Skeletal muscle tissue (tissue), 4 donors: ENCODE results near the gene MB21D2. TPM values are rescaled to one million over a fixed set of nuclear protein-coding genes. Genes with fewer than 3 reads are reported as not detected.

ENCODE experiments used
- H3K27ac ChIP-seq: one replicate; pipeline ENCODE4 v1.7.0; 2013; ENCODE audit warnings: mild to moderate bottlenecking, low read depth, low read length, inconsistent platforms
- H3K27me3 ChIP-seq, 3 donors: one replicate each; pipeline ENCODE4 v1.7.0; 2013; ENCODE audit warnings: low read length in 3 of 3; ENCODE audit not compliant: control insufficient read depth in 3 of 3, insufficient read depth in 3 of 3
- H3K36me3 ChIP-seq, 3 donors: one replicate each; pipeline ENCODE4 v1.7.0; 2013; ENCODE audit warnings: low read length in 3 of 3; ENCODE audit not compliant: control insufficient read depth in 3 of 3, insufficient read depth in 3 of 3
- H3K4me1 ChIP-seq, 3 donors: one replicate each; pipeline ENCODE4 v1.7.0; 2013; ENCODE audit warnings: low read length in 3 of 3, mild to moderate bottlenecking in 3 of 3; ENCODE audit not compliant: control insufficient read depth in 3 of 3, insufficient read depth in 3 of 3
- H3K4me3 ChIP-seq, 3 donors: one replicate each; pipeline ENCODE4 v1.7.0; 2013; ENCODE audit warnings: low read length in 3 of 3
- H3K9ac ChIP-seq, 3 donors: one replicate each; pipeline ENCODE4 v1.7.0; 2013; ENCODE audit warnings: low read length in 3 of 3, mild to moderate bottlenecking in 3 of 3, moderate library complexity in 2 of 3, low read depth in 1 of 3
- H3K9me3 ChIP-seq, 3 donors: one replicate each; pipeline ENCODE4 v1.7.0; 2013; ENCODE audit warnings: low read length in 3 of 3; ENCODE audit not compliant: control insufficient read depth in 3 of 3
- total RNA-seq: library from RNA; depleted of rRNA; stranded (reverse); fragments of >200 nt; gene quantifications from one replicate; pipeline ENCODE4 v1.2.3, GENCODE V29; 2014
- donor health status: Osteomylitis.

The MB21D2 gene
- total RNA-seq, 1 donor from 2014 or later = 24.0 TPM

DNA sequence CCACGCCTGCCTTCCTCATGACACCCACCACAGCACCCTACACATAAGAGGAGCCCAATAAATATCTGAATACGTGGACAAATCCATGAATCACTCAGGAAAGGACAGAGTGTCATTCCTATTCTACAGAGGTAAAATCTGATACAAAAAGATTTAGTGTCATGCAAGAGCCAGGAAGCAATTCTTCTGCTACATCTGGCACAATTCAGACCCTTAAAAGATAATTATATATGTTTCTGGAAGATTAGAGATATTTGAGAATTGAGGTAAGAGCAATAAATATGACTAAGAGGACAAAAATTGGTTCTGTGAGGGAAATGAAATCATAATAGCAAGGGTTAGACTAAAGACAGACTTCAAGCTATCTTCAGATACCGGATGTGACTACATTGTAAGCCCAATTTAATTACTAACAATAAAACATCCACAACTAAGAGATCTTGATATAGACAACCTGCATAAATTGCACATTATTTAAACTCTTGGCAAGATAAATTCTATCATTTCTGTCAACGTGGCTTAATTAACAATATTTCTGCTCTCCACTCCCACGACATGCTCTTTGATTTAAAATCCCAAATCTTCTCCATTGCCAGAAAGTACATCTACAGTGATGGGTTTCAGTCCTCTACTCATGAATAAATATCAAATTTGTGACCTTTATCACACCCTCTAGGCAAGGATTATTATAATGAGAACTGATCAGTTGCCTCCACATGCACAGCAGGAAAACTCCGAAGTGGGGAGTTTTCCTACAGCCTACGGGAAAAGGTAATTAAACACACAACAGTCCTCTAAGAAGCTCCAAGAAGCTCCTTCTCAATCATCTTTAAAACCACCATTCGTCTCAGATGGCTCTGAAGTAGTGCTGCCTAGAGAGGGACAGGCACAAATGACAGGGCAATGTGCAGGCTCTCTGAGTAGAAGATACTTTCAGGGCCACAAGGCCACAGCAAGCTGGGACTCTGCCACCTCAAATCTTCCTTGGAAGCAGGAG, 32.6 kb downstream of the MB21D2 start:
- no peak overlapping the region for H3K4me3 ChIP-seq
- H3K4me1 ChIP-seq = peaks cover 0 to 9% (median 5%) of the 10 kb centered on the region in 3 donors
- no peak overlapping the region for H3K9ac ChIP-seq

DNA sequence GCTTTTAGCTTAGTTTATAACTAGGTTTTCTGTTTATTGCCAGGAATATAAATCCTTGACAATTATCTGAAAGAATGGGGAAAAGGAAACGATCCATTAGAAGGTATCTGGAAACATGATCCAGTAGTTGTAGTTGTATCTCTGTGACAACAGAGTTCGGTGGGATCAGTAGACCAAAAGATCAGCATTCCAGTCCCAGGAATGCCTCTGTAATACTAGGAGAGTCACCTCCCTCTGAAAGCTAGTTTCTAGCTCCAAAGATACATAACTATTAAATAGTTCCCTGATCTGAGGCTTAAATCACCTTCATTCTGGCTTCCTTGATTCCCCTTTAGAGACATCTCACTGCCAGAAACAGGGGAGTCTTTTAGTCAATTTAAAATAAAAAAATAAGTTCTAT, 34.1 kb downstream of the MB21D2 start:
- no peaks in the 10 kb centered on the region for H3K36me3 ChIP-seq
- H3K4me3 ChIP-seq = no peak overlapping the region
- H3K27me3 ChIP-seq = no peaks in the 10 kb centered on the region
- no peak overlapping the region for H3K27ac ChIP-seq
- no peaks in the 10 kb centered on the region for H3K9me3 ChIP-seq
- no peak overlapping the region for H3K9ac ChIP-seq
- H3K4me1 ChIP-seq = peaks cover 0 to 7% (median 4%) of the 10 kb centered on the region in 3 donors

More for the DNA sequence above, 32.6 kb downstream of the MB21D2 start:
- no peaks in the 10 kb centered on the region for H3K36me3 ChIP-seq
- H3K27ac ChIP-seq = no peak overlapping the region
- H3K9me3 ChIP-seq = no peaks in the 10 kb centered on the region
- no peaks in the 10 kb centered on the region for H3K27me3 ChIP-seq

DNA sequence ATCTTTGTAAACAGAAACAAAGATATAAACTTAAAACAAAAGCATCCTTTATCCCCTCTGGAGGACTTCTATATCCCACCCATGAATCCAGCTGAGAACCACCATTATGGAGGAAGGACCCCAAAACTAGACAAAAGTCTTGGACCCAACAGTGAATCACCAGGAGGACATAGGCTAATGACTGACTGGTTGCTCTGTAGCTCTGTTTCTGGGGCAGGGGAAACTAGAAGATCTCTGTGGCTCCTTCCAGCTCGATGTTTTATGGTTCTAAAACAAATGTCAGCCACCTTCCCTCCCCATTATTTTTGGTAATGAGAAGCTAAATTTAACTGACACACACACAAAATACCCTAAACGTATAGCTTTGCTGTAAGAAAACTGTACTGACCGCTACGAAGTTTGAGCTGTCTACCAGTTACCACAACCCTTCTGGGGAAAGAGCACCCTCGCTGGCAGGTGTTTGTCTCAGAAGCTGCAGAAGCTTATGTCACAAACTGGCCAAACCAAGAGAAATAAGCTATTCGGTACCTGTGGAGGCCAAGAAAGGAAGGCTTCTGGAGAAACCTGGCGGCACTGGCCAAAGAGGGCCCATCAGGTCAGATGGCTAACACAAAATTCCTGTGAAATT, 36.4 kb downstream of the MB21D2 start:
- no peak overlapping the region for H3K4me3 ChIP-seq
- peaks cover 0 to 7% (median 4%) of the 10 kb centered on the region in 3 donors for H3K4me1 ChIP-seq
- H3K27ac ChIP-seq = no peak overlapping the region
- H3K9ac ChIP-seq = no peak overlapping the region
- no peaks in the 10 kb centered on the region for H3K27me3 ChIP-seq
- H3K36me3 ChIP-seq = no peaks in the 10 kb centered on the region
- H3K9me3 ChIP-seq = no peaks in the 10 kb centered on the region

DNA sequence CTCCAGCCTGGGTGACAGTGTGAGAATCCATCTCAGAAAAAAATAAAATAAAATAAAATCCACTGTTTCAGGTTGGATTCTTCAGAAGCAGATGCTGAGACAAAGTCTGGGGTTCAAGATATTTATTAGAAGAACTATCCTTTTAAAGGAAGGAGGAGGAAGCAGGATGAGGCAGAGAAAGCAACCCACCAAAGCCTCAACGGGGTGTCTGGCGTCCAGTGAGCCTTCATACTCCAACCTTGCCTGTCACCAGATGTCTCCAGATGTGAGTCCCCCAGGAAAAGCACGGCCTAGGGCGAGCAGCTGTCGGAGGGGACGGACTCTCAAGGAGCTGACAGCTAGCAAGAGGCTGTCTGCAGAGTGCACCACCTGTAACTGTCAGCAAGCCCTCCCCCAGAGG, 37.3 kb downstream of the MB21D2 start:
- H3K36me3 ChIP-seq = no peaks in the 10 kb centered on the region
- no peak overlapping the region for H3K9ac ChIP-seq
- H3K9me3 ChIP-seq = no peaks in the 10 kb centered on the region
- H3K4me1 ChIP-seq = peaks cover 0 to 7% (median 4%) of the 10 kb centered on the region in 3 donors
- no peaks in the 10 kb centered on the region for H3K27me3 ChIP-seq
- no peak overlapping the region for H3K27ac ChIP-seq
- H3K4me3 ChIP-seq = no peak overlapping the region

DNA sequence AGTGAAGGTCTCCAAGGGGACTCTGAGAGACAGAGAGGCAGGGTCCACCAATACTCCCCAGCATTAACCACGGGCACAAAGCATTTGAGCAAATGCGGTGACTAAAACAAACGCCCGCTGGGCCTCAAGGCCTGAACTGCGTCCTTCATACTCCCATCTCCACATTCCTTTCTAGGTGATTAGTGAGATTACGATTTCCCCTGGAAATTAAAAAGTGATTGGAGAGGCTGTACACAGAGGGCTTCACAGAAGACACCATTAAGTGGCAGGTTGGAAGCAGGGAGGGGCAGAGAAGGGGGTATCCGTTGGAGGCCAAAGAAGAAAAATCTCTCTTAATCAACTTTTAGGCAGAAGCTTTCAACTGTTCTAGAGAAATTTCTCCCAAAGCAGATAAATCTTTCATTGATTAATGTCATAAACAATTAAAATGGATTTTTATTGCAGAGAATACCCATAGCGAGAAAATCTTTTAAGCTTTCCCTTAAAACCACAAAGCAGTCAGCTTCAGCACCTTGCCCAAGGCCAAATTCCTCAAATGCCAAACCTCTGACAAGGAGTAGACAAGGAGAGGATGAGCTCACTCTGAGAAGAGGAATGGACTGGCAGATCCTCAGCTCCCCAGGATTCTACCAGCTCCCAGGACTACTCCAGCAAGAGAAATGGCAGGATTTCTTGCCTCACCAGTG, 38.2 kb downstream of the MB21D2 start:
- no peaks in the 10 kb centered on the region for H3K9me3 ChIP-seq
- peak overlapping the region in 1 of 3 donors; percentile 3 for H3K9ac ChIP-seq
- no peaks in the 10 kb centered on the region for H3K27me3 ChIP-seq
- no peak overlapping the region for H3K4me3 ChIP-seq
- peaks cover 0 to 7% (median 4%) of the 10 kb centered on the region in 3 donors for H3K4me1 ChIP-seq
- no peaks in the 10 kb centered on the region for H3K36me3 ChIP-seq
- no peak overlapping the region for H3K27ac ChIP-seq

DNA sequence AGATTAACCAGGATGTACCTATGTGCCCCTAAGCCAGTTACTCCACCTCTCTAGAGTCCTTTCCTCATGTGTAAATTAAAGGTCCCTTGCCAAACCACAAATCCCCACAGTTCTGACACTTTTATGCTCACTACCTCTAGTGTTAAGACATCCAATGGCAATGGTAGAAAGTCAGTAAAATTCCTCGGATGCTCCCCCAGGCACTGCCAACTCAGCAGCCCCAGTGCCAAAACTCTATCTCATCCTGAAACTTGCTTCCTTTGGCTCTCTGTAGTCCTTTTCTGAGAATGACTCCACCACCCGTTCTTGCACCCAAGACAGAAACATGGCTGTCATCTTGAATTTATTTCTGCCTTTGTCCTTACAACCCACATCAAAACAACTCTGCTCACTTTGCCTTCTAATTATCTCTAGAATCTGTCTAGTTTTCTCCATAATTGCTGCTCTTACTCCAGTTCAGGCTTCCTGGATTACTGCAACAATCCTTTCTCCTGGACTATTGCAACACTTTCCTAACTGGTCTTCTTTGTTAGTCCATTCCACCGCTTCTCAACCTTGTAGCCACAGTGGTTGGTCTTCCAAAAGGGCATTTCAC, 41.6 kb downstream of the MB21D2 start:
- Histone ChIP-seq H3K9me3 (no peaks in the 10 kb centered on the region), H3K36me3 (no peaks in the 10 kb centered on the region), H3K4me3 (no peak overlapping the region), H3K4me1 (peaks cover 0 to 4% (median 4%) of the 10 kb centered on the region in 3 donors), H3K9ac (no peak overlapping the region), H3K27me3 (no peaks in the 10 kb centered on the region), H3K27ac (no peak overlapping the region)

DNA sequence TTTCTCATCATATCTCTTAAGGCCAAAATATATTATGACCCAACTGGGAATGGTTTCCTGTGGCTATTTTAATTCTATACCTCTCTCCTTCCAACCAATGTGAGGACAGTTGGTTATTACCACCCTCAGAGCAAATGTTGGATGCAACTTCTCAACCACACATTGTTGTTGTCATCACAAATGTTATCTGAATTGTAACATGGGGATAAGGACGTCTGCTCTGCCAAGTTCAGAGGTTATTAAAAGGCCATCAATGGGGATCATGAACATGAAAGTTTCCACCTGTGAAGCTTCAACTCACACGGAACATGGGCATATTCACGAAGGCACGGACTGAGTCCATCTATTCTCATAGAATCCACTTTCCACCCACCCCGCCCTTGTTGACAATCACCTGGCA, 46.8 kb downstream of the MB21D2 start:
- H3K4me3 ChIP-seq = no peak overlapping the region
- H3K9ac ChIP-seq = no peak overlapping the region
- no peaks in the 10 kb centered on the region for H3K36me3 ChIP-seq
- no peaks in the 10 kb centered on the region for H3K27me3 ChIP-seq
- no peak overlapping the region for H3K27ac ChIP-seq
- H3K9me3 ChIP-seq = no peaks in the 10 kb centered on the region
- peaks cover 8 to 12% (median 9%) of the 10 kb centered on the region in 3 donors for H3K4me1 ChIP-seq

DNA sequence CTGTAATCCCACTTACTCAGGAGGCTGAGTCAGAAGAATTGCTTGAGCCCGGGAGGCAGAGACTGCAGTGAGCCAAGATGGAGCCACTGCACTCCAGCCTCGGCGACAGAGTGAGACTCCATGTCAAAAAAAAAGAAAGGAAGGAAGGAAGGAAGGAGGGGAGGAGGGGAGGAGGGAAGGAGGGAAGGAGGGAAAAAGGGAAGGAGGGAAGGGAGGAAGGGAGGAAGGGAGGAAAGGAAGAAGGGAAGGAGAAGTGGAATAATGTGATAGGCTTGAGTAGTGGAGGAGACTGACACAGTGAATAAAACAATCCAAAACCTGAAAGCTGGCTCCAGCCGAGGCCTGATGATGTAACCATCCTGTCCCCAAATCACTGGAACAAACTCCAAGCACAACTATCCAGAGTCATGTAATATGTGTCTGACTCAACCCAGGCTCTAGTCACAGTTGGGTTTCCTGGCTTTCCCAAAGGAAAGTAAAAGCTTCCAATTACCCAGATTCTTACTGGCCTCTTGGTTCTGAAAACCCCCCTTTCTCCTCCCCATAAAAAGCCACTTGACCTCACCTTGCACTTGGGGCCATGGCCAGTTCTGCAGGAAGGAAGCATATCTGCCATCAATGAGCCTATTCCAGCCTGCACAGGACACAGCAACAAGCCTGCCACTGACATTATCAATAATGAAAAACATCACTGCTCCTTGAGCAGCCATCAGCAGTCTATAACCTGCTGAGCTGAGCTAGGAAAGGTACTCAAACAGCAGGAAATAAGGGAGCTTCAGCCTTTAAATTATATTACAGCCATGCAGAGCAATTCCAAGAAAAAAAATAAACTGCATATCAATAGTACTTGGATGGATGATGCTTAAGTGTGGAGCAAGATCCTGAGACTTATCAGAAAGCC, 48.3 kb downstream of the MB21D2 start:
- Histone ChIP-seq H3K36me3 (no peaks in the 10 kb centered on the region), H3K9ac (no peak overlapping the region), H3K9me3 (no peaks in the 10 kb centered on the region), H3K27ac (no peak overlapping the region), H3K4me3 (no peak overlapping the region), H3K4me1 (peaks cover 8 to 18% (median 17%) of the 10 kb centered on the region in 3 donors), H3K27me3 (no peaks in the 10 kb centered on the region)

DNA sequence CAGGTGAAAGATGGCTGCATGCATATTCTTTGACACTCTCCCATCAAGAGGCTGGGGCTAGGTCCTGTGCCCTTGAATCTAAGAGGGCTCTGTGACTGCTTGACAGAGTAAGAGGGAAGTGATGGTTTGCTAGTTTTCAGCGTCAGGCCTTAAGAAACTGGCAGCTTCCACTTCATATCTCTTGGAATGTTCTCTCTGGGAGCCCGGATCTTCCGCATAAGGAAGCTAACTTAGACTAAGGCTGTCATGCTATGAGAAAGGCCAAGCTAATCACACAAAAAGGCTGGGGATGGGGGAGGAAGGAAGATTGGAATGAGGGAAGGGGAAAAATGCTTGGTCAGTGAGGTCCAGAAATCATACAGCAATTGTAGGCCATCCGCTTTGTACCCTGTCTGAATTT, 50.0 kb downstream of the MB21D2 start:
- no peak overlapping the region for H3K27ac ChIP-seq
- H3K4me3 ChIP-seq = no peak overlapping the region
- no peaks in the 10 kb centered on the region for H3K36me3 ChIP-seq

More for the DNA sequence above, 50.0 kb downstream of the MB21D2 start:
- Histone ChIP-seq H3K27me3 (no peaks in the 10 kb centered on the region), H3K9ac (no peak overlapping the region), H3K9me3 (no peaks in the 10 kb centered on the region), H3K4me1 (peaks cover 8 to 18% (median 17%) of the 10 kb centered on the region in 3 donors)
